SK-N-SH treated with all-trans-retinoic acid at 6 μM for 48 hours (cell line): ENCODE results near the gene A2M.

Experiments used
- ARNTL ChIP-seq: fragments of 450-650 bp; formaldehyde crosslinking; IDR thresholded peaks from 2 replicates; pipeline ENCODE4 v1.5.0; 2020; ENCODE audit warnings: low read depth, mild to moderate bottlenecking, moderate library complexity, borderline replicate concordance
- CSRNP3 ChIP-seq: fragments of 250-450 bp; sonication (Bioruptor Pico); IDR thresholded peaks from 2 replicates; pipeline ENCODE4 v1.5.1; 2021; ENCODE audit warnings: mild to moderate bottlenecking, moderate library complexity
- OSR1 ChIP-seq: fragments of 250-450 bp; sonication (Bioruptor Pico); IDR thresholded peaks from 2 replicates; pipeline ENCODE4 v1.8.0; 2022; ENCODE audit warnings: moderate library complexity, mild to moderate bottlenecking, inconsistent platforms
- TCF4 ChIP-seq: fragments of 250-450 bp; sonication (Bioruptor Pico); IDR thresholded peaks from 2 replicates; pipeline ENCODE4 v1.8.0; 2021; ENCODE audit warnings: mild to moderate bottlenecking, moderate library complexity, borderline replicate concordance
- TOX ChIP-seq: fragments of 250-450 bp; sonication (Bioruptor Pico); IDR thresholded peaks from 2 replicates; pipeline ENCODE4 v1.8.0; 2021; ENCODE audit warnings: mild to moderate bottlenecking, moderate library complexity, borderline replicate concordance
- ZFP30 ChIP-seq: fragments of 450-650 bp; formaldehyde crosslinking; IDR thresholded peaks from 2 replicates; pipeline ENCODE4 v1.5.0; 2022; ENCODE audit warnings: mild to moderate bottlenecking, moderate library complexity
- TF ChIP-seq, protein P1 (sequence below): fragments of 250-450 bp; sonication (Bioruptor Pico); IDR thresholded peaks from 2 replicates; pipeline ENCODE4 v1.5.1; 2020; ENCODE audit warnings: low read depth, mild to moderate bottlenecking, moderate library complexity
- TF ChIP-seq, protein P2 (sequence below): fragments of 250-450 bp; sonication (Bioruptor Pico); IDR thresholded peaks from 2 replicates; pipeline ENCODE4 v1.8.0; 2020; ENCODE audit warnings: mild to moderate bottlenecking, moderate library complexity, borderline replicate concordance

- TF ChIP-seq TCF4 (CRISPR knock-in tag) (no peak), CSRNP3 (CRISPR knock-in tag) (no peak), ARNTL (CRISPR knock-in tag) (no peak), ZFP30 (CRISPR knock-in tag) (no peak), TOX (CRISPR knock-in tag) (no peak), OSR1 (no peak)
- TF ChIP-seq, protein P1, sequence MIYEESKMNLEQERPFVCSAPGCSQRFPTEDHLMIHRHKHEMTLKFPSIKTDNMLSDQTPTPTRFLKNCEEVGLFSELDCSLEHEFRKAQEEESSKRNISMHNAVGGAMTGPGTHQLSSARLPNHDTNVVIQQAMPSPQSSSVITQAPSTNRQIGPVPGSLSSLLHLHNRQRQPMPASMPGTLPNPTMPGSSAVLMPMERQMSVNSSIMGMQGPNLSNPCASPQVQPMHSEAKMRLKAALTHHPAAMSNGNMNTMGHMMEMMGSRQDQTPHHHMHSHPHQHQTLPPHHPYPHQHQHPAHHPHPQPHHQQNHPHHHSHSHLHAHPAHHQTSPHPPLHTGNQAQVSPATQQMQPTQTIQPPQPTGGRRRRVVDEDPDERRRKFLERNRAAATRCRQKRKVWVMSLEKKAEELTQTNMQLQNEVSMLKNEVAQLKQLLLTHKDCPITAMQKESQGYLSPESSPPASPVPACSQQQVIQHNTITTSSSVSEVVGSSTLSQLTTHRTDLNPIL (CRISPR knock-in tag) = no peak
- TF ChIP-seq, protein P2, sequence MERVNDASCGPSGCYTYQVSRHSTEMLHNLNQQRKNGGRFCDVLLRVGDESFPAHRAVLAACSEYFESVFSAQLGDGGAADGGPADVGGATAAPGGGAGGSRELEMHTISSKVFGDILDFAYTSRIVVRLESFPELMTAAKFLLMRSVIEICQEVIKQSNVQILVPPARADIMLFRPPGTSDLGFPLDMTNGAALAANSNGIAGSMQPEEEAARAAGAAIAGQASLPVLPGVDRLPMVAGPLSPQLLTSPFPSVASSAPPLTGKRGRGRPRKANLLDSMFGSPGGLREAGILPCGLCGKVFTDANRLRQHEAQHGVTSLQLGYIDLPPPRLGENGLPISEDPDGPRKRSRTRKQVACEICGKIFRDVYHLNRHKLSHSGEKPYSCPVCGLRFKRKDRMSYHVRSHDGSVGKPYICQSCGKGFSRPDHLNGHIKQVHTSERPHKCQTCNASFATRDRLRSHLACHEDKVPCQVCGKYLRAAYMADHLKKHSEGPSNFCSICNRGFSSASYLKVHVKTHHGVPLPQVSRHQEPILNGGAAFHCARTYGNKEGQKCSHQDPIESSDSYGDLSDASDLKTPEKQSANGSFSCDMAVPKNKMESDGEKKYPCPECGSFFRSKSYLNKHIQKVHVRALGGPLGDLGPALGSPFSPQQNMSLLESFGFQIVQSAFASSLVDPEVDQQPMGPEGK = no peak
These were observed 11.8 kb upstream of the A2M start for GRCh38 chr12:9127484-9127883.
